ENCODE results near the gene SMYD3.

DNA sequence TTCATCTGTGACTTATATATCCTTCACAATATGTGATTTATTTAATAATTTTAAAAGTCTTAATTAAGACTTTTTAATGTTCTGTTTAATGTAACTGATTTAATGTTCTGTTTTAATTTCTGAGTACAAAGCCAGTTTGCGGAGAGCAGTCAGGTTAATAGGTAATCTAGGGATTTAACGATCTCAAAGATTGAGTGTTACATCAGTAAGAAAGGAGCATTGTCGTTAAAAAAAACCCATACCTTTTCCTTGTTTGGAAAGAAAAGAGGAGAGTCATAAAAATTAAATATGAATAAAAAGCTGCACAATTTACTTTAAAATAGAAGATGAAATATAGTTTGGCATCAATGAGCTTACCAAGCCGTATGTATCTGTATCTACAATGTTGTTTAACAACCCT lies 730.9 kb downstream of the SMYD3 start:
- TF ChIP-seq CTCF (IDR thresholded peaks at IDR 0.05) (no peak), BHLHE40 (IDR thresholded peaks at IDR 0.05; ENCODE audit: low read depth, low read length) (no peak), RFX5 (IDR thresholded peaks at IDR 0.05) (no peak), HOXB5 (CRISPR knock-in tag; IDR thresholded peaks at IDR 0.05) (no peak), POLR2A (IDR thresholded peaks at IDR 0.05; ENCODE audit: low read length) (no peak), ZFP36 (IDR thresholded peaks at IDR 0.05; ENCODE audit: borderline replicate concordance, partially characterized antibody) (no peak), PHF8 (IDR thresholded peaks at IDR 0.05; ENCODE audit: borderline replicate concordance, low read depth) (no peak), RAD21 (conservative IDR thresholded peaks at IDR 0.05 in 1 of 2, IDR thresholded peaks at IDR 0.05 in 1 of 2) (no peak)
- TF ChIP-seq, protein P1, sequence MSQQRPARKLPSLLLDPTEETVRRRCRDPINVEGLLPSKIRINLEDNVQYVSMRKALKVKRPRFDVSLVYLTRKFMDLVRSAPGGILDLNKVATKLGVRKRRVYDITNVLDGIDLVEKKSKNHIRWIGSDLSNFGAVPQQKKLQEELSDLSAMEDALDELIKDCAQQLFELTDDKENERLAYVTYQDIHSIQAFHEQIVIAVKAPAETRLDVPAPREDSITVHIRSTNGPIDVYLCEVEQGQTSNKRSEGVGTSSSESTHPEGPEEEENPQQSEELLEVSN (IDR thresholded peaks at IDR 0.05; ENCODE audit: borderline replicate concordance, low read depth): no peak
- TF ChIP-seq, protein P2, sequence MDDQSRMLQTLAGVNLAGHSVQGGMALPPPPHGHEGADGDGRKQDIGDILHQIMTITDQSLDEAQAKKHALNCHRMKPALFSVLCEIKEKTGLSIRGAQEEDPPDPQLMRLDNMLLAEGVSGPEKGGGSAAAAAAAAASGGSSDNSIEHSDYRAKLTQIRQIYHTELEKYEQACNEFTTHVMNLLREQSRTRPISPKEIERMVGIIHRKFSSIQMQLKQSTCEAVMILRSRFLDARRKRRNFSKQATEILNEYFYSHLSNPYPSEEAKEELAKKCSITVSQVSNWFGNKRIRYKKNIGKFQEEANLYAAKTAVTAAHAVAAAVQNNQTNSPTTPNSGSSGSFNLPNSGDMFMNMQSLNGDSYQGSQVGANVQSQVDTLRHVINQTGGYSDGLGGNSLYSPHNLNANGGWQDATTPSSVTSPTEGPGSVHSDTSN (IDR thresholded peaks at IDR 0.05): no peak
- TF ChIP-seq, protein P3, sequence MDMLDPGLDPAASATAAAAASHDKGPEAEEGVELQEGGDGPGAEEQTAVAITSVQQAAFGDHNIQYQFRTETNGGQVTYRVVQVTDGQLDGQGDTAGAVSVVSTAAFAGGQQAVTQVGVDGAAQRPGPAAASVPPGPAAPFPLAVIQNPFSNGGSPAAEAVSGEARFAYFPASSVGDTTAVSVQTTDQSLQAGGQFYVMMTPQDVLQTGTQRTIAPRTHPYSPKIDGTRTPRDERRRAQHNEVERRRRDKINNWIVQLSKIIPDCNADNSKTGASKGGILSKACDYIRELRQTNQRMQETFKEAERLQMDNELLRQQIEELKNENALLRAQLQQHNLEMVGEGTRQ (IDR thresholded peaks at IDR 0.05): no peak
